GM18502 (cell line): ENCODE data around the gene BCL6.
A peak's percentile ranks its signal among the peaks of the same experiment; 100 is the strongest.

Experiments
- ATAC-seq: cut with Tn5 transposase; IDR thresholded peaks from one replicate; pipeline ENCODE4 v1.9.1; 2021; ENCODE audit warnings: mild to moderate bottlenecking; ENCODE audit not compliant: unreplicated experiment, poor library complexity

BCL6 gene

GRCh38 chr3:187745201-187746058 is at the start of gene BCL6:
Gene BCL6 (minus strand): TSS chr3:187745468. CDS start chr3:187733693, 11,775 bp downstream.
- ATAC-seq, result peak; percentile 82

- no peak for ATAC-seq
Measured at GRCh38 chr3:187794731-187795130, 49.5 kb upstream of the BCL6 start.

GRCh38 chr3:187793618-187794017 is 48.4 kb upstream of the BCL6 start:
- no peak for ATAC-seq

- ATAC-seq, result no peak
Measured at GRCh38 chr3:187792521-187792920, 47.3 kb upstream of the BCL6 start.

GRCh38 chr3:187789872-187790271 is 44.6 kb upstream of the BCL6 start:
- no peak for ATAC-seq

GRCh38 chr3:187788984-187789857 is 44.0 kb upstream of the BCL6 start:
- no peak for ATAC-seq

- ATAC-seq, result no peak
Measured at GRCh38 chr3:187783098-187783497, 37.8 kb upstream of the BCL6 start.

GRCh38 chr3:187782006-187782405 is 36.7 kb upstream of the BCL6 start:
- ATAC-seq, result no peak

GRCh38 chr3:187781001-187781400 is 35.7 kb upstream of the BCL6 start:
- ATAC-seq, result no peak

GRCh38 chr3:187778726-187779125 is 33.5 kb upstream of the BCL6 start:
- no peak for ATAC-seq

- ATAC-seq, result peak; percentile 45
Measured at GRCh38 chr3:187777331-187777941, 32.2 kb upstream of the BCL6 start.

GRCh38 chr3:187775549-187775948 is 30.3 kb upstream of the BCL6 start:
- no peak for ATAC-seq

GRCh38 chr3:187774185-187774789 is 29.0 kb upstream of the BCL6 start:
- no peak for ATAC-seq

- peak; percentile 70 for ATAC-seq
Measured at GRCh38 chr3:187773233-187774184, 28.2 kb upstream of the BCL6 start.

GRCh38 chr3:187770224-187770623 is 25.0 kb upstream of the BCL6 start:
- peak; percentile 64 for ATAC-seq

GRCh38 chr3:187769771-187770170 is 24.5 kb upstream of the BCL6 start:
- ATAC-seq, result peak; percentile 20

- ATAC-seq, result no peak
Measured at GRCh38 chr3:187767266-187768012, 22.2 kb upstream of the BCL6 start.

GRCh38 chr3:187765342-187765741 is 20.1 kb upstream of the BCL6 start:
- no peak for ATAC-seq
